Stimulated activated CD8-positive, alpha-beta memory T cell treated with anti-CD3 and anti-CD28 coated beads, Interleukin-15, amount 100 ng/mL, for 1 hour (primary cell): Measurements from ENCODE around the gene TUBGCP3.

ENCODE experiments used
- DNase-seq: peaks from one replicate; pipeline ENCODE4 v3.0.0-alpha.2; 2020; ENCODE audit warnings: low read depth

Gene TUBGCP3

DNA sequence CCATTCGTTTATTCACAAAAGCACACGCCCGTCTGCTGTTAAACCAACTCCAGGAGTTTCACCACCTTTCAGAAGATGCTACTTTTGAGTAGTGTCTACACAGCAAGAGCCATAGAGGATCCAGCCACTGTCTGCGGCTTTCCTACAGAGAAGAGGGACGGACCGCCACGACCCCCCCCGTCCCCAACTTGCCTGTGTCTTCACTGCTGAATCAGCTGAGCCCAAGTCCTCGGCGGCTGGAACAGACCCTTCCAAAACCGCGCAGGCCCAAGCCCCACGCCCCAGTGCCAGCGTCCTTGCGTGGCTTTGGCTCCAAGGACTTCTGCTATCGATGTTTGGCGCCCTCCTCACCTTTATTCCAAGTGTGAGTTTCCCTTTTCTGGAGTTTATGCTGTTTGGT, 146.7 kb downstream of the TUBGCP3 start:
- no peak for DNase-seq

DNA sequence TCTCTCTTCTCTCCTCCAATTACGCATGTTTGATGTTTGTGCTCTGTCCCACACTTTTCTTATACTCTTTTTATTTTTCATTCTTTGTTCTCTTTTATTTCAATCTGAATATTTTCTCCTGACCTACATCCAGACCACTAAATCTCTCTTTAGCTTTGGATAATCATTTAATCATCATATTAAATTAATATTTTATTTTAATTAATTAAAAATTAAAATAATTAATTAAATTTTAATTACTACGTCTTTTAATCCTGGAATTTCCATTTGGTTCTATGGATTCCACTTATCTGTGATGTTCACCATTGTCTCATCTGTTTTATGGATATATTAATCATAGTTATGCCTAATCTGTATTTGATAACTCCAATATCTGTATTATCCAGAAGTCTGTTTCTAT, 149.4 kb downstream of the TUBGCP3 start:
- no peak for DNase-seq

DNA sequence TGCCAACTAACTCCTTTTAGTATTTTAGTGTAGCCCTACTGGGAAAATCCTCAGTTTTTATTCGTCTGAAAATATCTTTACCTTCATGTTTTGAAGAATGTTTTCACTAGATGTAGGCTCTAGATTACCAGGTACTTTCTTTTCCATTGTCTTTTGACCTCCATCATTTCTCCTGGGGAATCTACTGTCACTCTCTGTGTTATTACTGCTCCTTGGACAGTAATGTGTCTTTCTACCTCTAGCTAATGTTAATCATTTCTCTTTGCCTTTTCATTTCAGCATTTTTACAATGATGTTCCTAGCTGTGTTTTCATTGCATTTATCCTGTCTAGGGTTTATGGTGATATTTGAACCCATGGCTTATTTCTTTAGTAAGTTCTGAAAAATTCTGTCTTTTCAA, 149.9 kb downstream of the TUBGCP3 start:
- DNase-seq: no peak

DNA sequence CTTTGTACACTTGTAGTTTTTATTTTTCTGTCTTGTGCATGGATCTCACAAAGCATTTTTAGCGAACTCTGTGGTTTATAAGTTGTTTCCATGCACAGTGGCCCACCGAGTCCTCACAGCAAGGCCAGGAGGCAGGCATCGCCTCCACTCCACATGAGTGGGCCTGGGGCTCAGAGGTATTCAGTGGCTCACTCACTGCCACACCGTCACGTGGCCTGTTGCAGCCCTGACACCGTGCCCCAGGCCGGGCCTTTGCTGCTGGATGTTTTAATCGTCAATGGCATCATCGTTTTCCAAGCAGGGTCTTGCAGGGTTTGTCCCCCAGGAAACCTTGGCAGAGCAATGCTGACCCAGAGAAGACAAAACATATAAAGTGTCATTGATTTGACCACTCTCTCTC, 152.0 kb downstream of the TUBGCP3 start:
- no peak for DNase-seq
